ENCODE measurements around the gene OR2C1.

OR2C1 gene

DNA sequence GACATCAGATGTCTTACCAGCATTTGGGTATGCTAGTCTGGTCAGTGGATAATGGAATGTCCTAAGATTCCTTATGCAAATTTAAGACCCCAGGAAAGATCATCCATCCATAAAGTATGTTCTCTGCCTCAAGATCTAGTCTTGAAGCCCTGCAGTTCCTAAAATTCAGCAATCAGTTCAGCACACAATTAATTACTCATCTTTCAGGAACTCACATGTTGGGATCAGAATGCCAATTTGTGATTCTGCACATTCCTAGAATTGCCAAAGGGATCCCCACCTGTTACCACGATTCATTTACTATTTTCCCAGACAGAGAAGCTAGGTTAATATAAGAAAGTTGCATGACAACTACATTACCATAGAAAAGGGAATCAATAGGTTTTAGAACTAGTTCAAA lies 3.2 kb downstream of the OR2C1 start:
- ATAC-seq (ENCODE audit: insufficient read depth, low read depth) (no peak), DNase-seq (no peak)
- H3K27me3 ChIP-seq (ENCODE audit: insufficient read depth, low read length, poor library complexity): peaks cover 7% of the 10 kb centered on the region

DNA sequence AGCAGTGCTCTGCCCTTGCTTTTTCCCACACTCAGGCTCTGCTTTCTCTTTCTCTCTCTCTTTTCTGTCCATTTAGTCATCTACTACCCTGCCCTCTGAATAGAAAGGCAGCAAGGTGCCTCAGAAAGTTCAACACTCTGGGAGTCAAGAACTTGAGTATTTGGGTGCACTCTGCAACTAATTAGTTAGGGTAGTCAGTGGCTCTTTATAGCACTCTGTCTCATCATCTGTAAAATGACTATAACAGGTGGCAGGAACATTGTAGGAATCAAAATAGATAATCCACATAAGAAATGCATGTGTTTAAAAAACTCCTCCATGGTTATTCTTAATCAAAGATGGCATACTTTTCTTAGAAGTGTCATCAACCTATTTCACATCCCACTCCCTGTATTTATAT lies 7.2 kb downstream of the OR2C1 start:
- Histone ChIP-seq H3K36me3 (ENCODE audit: insufficient read depth, low read length) (no peaks in the 10 kb centered on the region), H3K9me3 (ENCODE audit: insufficient read depth, low read length, severe bottlenecking) (no peaks in the 10 kb centered on the region), H3K27me3 (ENCODE audit: insufficient read depth, low read length, poor library complexity) (peaks cover 3% of the 10 kb centered on the region), H3K27ac (ENCODE audit: low read length) (no peak overlapping the region), H3K4me3 (ENCODE audit: low read depth in 1 of 2, low read length in 2 of 2) (no peak overlapping the region), H3K4me2 (ENCODE audit: insufficient read depth, low read length) (no peak overlapping the region), H2AFZ (ENCODE audit: low read depth, low read length) (no peak overlapping the region), H4K20me1 (ENCODE audit: insufficient read depth, low read length) (no peaks in the 10 kb centered on the region), H3K9ac (ENCODE audit: low read depth, low read length) (no peak overlapping the region), H3K4me1 (ENCODE audit: insufficient read depth, low read length) (no peaks in the 10 kb centered on the region), H3K79me2 (ENCODE audit: insufficient read depth, low read length) (no peaks in the 10 kb centered on the region)
- TF ChIP-seq, protein P1, sequence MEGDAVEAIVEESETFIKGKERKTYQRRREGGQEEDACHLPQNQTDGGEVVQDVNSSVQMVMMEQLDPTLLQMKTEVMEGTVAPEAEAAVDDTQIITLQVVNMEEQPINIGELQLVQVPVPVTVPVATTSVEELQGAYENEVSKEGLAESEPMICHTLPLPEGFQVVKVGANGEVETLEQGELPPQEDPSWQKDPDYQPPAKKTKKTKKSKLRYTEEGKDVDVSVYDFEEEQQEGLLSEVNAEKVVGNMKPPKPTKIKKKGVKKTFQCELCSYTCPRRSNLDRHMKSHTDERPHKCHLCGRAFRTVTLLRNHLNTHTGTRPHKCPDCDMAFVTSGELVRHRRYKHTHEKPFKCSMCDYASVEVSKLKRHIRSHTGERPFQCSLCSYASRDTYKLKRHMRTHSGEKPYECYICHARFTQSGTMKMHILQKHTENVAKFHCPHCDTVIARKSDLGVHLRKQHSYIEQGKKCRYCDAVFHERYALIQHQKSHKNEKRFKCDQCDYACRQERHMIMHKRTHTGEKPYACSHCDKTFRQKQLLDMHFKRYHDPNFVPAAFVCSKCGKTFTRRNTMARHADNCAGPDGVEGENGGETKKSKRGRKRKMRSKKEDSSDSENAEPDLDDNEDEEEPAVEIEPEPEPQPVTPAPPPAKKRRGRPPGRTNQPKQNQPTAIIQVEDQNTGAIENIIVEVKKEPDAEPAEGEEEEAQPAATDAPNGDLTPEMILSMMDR (IDR thresholded peaks at IDR 0.05; ENCODE audit: borderline replicate concordance, extremely low read depth, low read length, poor library complexity, severe bottlenecking): no peak
- no peak for TF ChIP-seq EZH2 (IDR thresholded peaks at IDR 0.05; ENCODE audit: borderline replicate concordance, low read depth, low read length, severe bottlenecking)
- ATAC-seq (ENCODE audit: insufficient read depth, low read depth) (no peak), DNase-seq (no peak)

More for the DNA sequence above, 3.2 kb downstream of the OR2C1 start:
- H3K36me3 ChIP-seq (ENCODE audit: insufficient read depth, low read length): no peaks in the 10 kb centered on the region
- no peaks in the 10 kb centered on the region for H3K9me3 ChIP-seq (ENCODE audit: insufficient read depth, low read length, severe bottlenecking)
- TF ChIP-seq, protein P1 (IDR thresholded peaks at IDR 0.05; ENCODE audit: borderline replicate concordance, extremely low read depth, low read length, poor library complexity, severe bottlenecking): no peak
- TF ChIP-seq EZH2 (IDR thresholded peaks at IDR 0.05; ENCODE audit: borderline replicate concordance, low read depth, low read length, severe bottlenecking): no peak
- no peaks in the 10 kb centered on the region for H3K4me1 ChIP-seq (ENCODE audit: insufficient read depth, low read length)
- H3K4me3 ChIP-seq (ENCODE audit: low read depth in 1 of 2, low read length in 2 of 2): no peak overlapping the region
- H3K4me2 ChIP-seq (ENCODE audit: insufficient read depth, low read length): no peak overlapping the region
- H3K79me2 ChIP-seq (ENCODE audit: insufficient read depth, low read length): no peaks in the 10 kb centered on the region
- no peak overlapping the region for H3K27ac ChIP-seq (ENCODE audit: low read length)
- no peaks in the 10 kb centered on the region for H4K20me1 ChIP-seq (ENCODE audit: insufficient read depth, low read length)
- no peak overlapping the region for H3K9ac ChIP-seq (ENCODE audit: low read depth, low read length)
- no peak overlapping the region for H2AFZ ChIP-seq (ENCODE audit: low read depth, low read length)

DNA sequence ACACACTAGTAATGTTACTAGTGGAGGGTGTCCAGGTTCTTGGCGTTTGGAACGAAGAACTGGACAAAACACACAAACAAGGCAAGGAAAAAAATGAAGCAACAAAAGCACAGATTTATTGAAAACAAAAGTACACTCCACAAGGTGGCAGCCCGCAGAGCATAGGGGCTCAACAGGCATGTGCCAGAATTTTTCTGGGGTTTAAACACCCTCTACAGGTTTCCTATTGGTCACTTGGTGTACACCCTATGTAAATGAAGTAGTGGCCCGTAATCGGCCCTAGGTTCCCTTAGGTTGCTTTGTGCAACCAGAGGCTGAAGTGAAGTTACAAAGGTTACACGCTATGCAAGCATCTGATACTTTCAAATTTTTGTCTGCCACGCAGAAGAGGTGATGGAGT lies 8.1 kb downstream of the OR2C1 start:
- Histone ChIP-seq H3K9ac (ENCODE audit: low read depth, low read length) (no peak overlapping the region), H2AFZ (ENCODE audit: low read depth, low read length) (no peak overlapping the region), H3K4me2 (ENCODE audit: insufficient read depth, low read length) (no peak overlapping the region), H3K36me3 (ENCODE audit: insufficient read depth, low read length) (no peaks in the 10 kb centered on the region), H3K4me3 (ENCODE audit: low read depth in 1 of 2, low read length in 2 of 2) (no peak overlapping the region), H3K4me1 (ENCODE audit: insufficient read depth, low read length) (no peaks in the 10 kb centered on the region), H3K79me2 (ENCODE audit: insufficient read depth, low read length) (no peaks in the 10 kb centered on the region), H3K9me3 (ENCODE audit: insufficient read depth, low read length, severe bottlenecking) (no peaks in the 10 kb centered on the region), H4K20me1 (ENCODE audit: insufficient read depth, low read length) (no peaks in the 10 kb centered on the region), H3K27me3 (ENCODE audit: insufficient read depth, low read length, poor library complexity) (peaks cover 1% of the 10 kb centered on the region), H3K27ac (ENCODE audit: low read length) (no peak overlapping the region)
- TF ChIP-seq, protein P1 (IDR thresholded peaks at IDR 0.05; ENCODE audit: borderline replicate concordance, extremely low read depth, low read length, poor library complexity, severe bottlenecking): peak; percentile 12
- no peak for TF ChIP-seq EZH2 (IDR thresholded peaks at IDR 0.05; ENCODE audit: borderline replicate concordance, low read depth, low read length, severe bottlenecking)
- ATAC-seq (ENCODE audit: insufficient read depth, low read depth) (no peak), DNase-seq (no peak)

Data from DND-41 (cell line).